Psoas muscle (tissue), 8 donors: ENCODE data around the gene TIMM44. TPM values are rescaled to one million over a fixed set of nuclear protein-coding genes. Genes with fewer than 3 reads are reported as not detected.

ENCODE experiments used
- ATAC-seq, 4 donors: fragments of 200-7000 bp; cut with Tn5 transposase; one replicate each; pipeline ENCODE4 v1.9.1; 2020; ENCODE audit warnings: moderate library complexity in 3 of 4, mild to moderate bottlenecking in 2 of 4
- DNase-seq, 2 donors: peaks; one replicate each; pipeline ENCODE4 v3.0.0-alpha.2; 2020
- H3K27ac ChIP-seq: fragments of 200-600 bp; one replicate; pipeline ENCODE4 v1.8.0; 2022
- H3K27me3 ChIP-seq, 3 donors: fragments of 200-600 bp in 1 of 3; one replicate each; pipeline versions ENCODE4 v1.6.1 to v1.8.0; 2013 to 2022; ENCODE audit warnings: low read length in 2 of 3, mild to moderate bottlenecking in 2 of 3, moderate library complexity in 1 of 3; ENCODE audit not compliant: insufficient read depth in 3 of 3
- H3K36me3 ChIP-seq, 2 donors: fragments of 200-600 bp in 1 of 2; one replicate each; pipeline versions ENCODE4 v1.6.1 to v1.8.0; 2013 to 2022; ENCODE audit warnings: low read depth in 1 of 2, mild to moderate bottlenecking in 1 of 2, moderate library complexity in 1 of 2; ENCODE audit not compliant: insufficient read depth in 1 of 2
- H3K4me1 ChIP-seq: fragments of 200-600 bp; one replicate; pipeline ENCODE4 v1.8.0; 2022
- H3K4me3 ChIP-seq: fragments of 200-600 bp; one replicate; pipeline ENCODE4 v1.8.0; 2022; ENCODE audit warnings: mild to moderate bottlenecking
- H3K9me3 ChIP-seq: fragments of 200-600 bp; one replicate; pipeline ENCODE4 v1.8.0; 2022
- CTCF ChIP-seq: fragments of 200-600 bp; IDR thresholded peaks from one replicate; pipeline ENCODE4 v1.8.0; 2022; ENCODE audit warnings: antibody characterized with exemption
- WGBS, 3 donors: extraction: QIAGEN DNeasy Blood & Tissue Kit; methylation state at CpG; one replicate each; pipeline versions ENCODE4 v1.1.6 to v1.1.7; 2013; 5-methylcytosine and 5-hydroxymethylcytosine counted together
- intact Hi-C, 2 donors: fragments of 100-400 bp; cut with DNase I; formaldehyde crosslinking; loops; one replicate each; pipeline versions ENCODE4 v1.11.0 to v1.14.2; 2022
- polyA plus RNA-seq, 3 donors: library from polyadenylated mRNA; stranded (reverse); fragments of 200-250 nt; gene quantifications; one replicate each; pipeline ENCODE4 v1.2.3, GENCODE V29; 2013
- total RNA-seq, 4 donors: library from RNA; stranded (reverse); fragmentation: NEBNext Ultra II Directional in 2 of 4; extraction: Animal tissue kit (Norgen Biotek cat#: 25700) in 2 of 4; gene quantifications; one replicate each; pipeline versions ENCODE4 v1.2.1 to v1.2.4, GENCODE V29; 2021 to 2023
- donor health status: healthy with polysubstance abuse.
- donor health status: DM: no; HTN: no; CAD: no; lungs with moderate emphysema.
- donor health status: Bipolar disorder and iron deficiency.
- donor health status: healthy.
- donor health status: DM: yes; HTN: yes; CAD: no.
- donor health status: DM: no; HTN: no; CAD: no.
- donor health status: DM: no; HTN: no; CAD: no.
- donor health status: DM: yes; HTN: yes; CAD: no.

TIMM44 gene
- total and polyA plus RNA-seq, 7 donors = 67.0 to 173 (median 95.1) TPM

- ATAC-seq (no peak), DNase-seq (peak in 1 of 2 donors; percentile 41)
- no peak for TF ChIP-seq CTCF
- H3K27me3 ChIP-seq = no peaks in the 10 kb centered on the region
- H3K4me3 ChIP-seq = no peak overlapping the region
- H3K4me1 ChIP-seq = peaks cover 35% of the 10 kb centered on the region
- peaks cover 2 to 68% of the 10 kb centered on the region in 2 donors for H3K36me3 ChIP-seq
- intact Hi-C loops = no loop called here
- H3K27ac ChIP-seq = peak overlapping the region; percentile 14
- no peaks in the 10 kb centered on the region for H3K9me3 ChIP-seq
- 80 to 89% (median 80%) methylated on average over 18 of the region's 18 CpGs for WGBS, 3 donors
These were observed 40.0 kb upstream of the TIMM44 start for GRCh38 chr19:7983286-7983950.

- H3K36me3 ChIP-seq = peaks cover 2 to 68% of the 10 kb centered on the region in 2 donors
- H3K4me1 ChIP-seq = peaks cover 38% of the 10 kb centered on the region
- peak in 1 of 2 donors; percentile 51 for DNase-seq
- H3K4me3 ChIP-seq = no peak overlapping the region
- ATAC-seq = peak in 1 of 4 donors; percentile 26
- TF ChIP-seq CTCF = no peak
- WGBS, 3 donors = 61 to 64% (median 63%) methylated on average over 21 of the region's 21 CpGs
- intact Hi-C loops = no loop called here
- no peaks in the 10 kb centered on the region for H3K27me3 ChIP-seq
- H3K27ac ChIP-seq = peak overlapping the region; percentile 14
- H3K9me3 ChIP-seq = no peaks in the 10 kb centered on the region
These were observed 39.2 kb upstream of the TIMM44 start for GRCh38 chr19:7982651-7983099.

DNA sequence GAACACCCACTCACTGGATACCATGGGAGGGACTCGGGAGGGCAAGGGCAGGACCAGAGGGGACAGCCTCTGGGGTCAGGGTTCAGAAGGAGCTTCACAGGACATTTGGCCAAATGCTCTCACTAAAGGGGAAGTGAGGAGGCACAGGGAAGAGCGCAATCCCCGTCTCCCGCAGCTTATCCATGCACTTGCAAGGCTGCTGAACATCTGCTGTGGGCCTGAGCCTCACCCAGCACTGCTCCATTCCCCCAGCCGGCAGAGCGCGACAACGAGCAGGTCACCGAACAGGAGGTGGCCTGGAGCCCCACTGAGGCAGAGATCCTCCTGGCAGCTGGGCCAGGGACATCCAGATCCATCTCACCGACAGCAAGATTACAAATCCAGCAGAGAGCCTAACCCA lies 38.6 kb upstream of the TIMM44 start:
- intact Hi-C loops = no loop called here
- WGBS, 3 donors = 84 to 88% (median 84%) methylated on average over 10 of the region's 10 CpGs
- Histone ChIP-seq H3K27me3 (no peaks in the 10 kb centered on the region), H3K4me1 (peaks cover 33% of the 10 kb centered on the region), H3K4me3 (no peak overlapping the region), H3K9me3 (no peaks in the 10 kb centered on the region), H3K27ac (peak overlapping the region; percentile 14), H3K36me3 (peaks cover 2 to 72% of the 10 kb centered on the region in 2 donors)
- peak in 1 of 2 donors; percentile 40 for DNase-seq
- no peak for TF ChIP-seq CTCF
- ATAC-seq = no peak

DNA sequence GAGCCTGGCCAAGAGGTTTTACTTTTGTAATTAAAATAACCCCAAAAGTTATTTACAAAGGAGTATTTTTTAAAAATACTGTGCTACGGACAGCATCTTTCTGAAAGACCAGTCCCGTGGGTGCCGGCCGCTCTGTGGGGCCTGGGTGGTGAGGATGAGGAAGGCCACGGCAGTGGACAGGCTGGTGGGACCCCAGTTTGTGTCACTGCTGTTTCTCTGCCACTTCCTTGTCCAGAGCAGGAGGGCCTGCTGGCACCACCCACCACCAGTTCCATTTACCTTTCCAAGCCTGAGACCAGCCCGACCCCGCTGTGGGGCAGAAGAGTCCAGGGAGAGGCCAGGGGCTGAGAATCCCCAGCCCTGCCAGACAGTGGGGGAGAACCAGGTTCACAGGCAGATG lies 38.2 kb upstream of the TIMM44 start:
- H3K9me3 ChIP-seq = no peaks in the 10 kb centered on the region
- intact Hi-C loops = no loop called here
- H3K27me3 ChIP-seq = no peaks in the 10 kb centered on the region
- 91 to 94% (median 93%) methylated on average over 7 of the region's 7 CpGs for WGBS, 3 donors
- ATAC-seq (no peak), DNase-seq (peak in 1 of 2 donors; percentile 39)
- H3K27ac ChIP-seq = peak overlapping the region; percentile 14
- H3K4me1 ChIP-seq = peaks cover 31% of the 10 kb centered on the region
- H3K4me3 ChIP-seq = no peak overlapping the region
- no peak for TF ChIP-seq CTCF
- H3K36me3 ChIP-seq = peaks cover 2 to 75% of the 10 kb centered on the region in 2 donors
